ENCODE results near the gene EFCAB11.

EFCAB11 gene

DNA sequence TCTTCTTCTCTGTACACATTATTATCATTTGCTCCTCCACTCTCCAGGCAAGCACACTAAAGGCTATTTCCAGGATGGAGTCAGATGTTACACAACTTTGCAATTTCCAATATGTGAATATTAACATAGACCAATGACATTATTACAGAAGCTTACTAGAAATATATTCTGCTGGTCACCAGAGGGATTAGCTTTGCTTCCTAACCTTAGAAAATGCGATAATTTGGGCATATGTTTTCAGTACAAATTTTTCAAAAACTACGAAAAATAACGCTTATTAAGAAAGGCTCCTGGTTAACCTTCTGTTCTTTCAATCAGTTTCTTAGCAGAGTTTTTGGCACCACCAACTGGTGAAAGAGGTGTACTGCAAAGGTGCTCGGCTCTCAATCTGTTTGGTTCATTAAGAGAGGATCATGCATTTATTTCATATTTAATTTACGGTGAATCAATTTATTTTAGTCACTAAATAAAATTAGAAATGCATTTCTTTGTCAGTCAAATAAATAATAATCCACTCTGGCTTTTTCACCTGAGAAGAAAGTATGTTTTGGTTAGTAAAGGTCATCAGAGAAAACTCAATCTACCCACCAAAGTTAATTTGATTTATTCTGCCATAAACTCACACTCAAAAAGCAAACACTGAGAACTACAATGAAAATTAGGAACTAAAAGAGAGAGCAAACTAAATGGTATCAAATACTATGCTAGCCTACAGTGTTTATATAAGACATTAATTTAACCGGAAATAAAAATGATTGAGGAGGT lies 39.2 kb downstream of the EFCAB11 start:
- H3K4me3 ChIP-seq (ENCODE audit: low read depth, low read length) = no peak overlapping the region
- TF ChIP-seq, protein P1, sequence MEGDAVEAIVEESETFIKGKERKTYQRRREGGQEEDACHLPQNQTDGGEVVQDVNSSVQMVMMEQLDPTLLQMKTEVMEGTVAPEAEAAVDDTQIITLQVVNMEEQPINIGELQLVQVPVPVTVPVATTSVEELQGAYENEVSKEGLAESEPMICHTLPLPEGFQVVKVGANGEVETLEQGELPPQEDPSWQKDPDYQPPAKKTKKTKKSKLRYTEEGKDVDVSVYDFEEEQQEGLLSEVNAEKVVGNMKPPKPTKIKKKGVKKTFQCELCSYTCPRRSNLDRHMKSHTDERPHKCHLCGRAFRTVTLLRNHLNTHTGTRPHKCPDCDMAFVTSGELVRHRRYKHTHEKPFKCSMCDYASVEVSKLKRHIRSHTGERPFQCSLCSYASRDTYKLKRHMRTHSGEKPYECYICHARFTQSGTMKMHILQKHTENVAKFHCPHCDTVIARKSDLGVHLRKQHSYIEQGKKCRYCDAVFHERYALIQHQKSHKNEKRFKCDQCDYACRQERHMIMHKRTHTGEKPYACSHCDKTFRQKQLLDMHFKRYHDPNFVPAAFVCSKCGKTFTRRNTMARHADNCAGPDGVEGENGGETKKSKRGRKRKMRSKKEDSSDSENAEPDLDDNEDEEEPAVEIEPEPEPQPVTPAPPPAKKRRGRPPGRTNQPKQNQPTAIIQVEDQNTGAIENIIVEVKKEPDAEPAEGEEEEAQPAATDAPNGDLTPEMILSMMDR (IDR thresholded peaks at IDR 0.05; ENCODE audit: control insufficient read depth, extremely low read depth, insufficient read depth) = peak; percentile 79
- peak; percentile 33 for DNase-seq (ENCODE audit: low read depth)

DNA sequence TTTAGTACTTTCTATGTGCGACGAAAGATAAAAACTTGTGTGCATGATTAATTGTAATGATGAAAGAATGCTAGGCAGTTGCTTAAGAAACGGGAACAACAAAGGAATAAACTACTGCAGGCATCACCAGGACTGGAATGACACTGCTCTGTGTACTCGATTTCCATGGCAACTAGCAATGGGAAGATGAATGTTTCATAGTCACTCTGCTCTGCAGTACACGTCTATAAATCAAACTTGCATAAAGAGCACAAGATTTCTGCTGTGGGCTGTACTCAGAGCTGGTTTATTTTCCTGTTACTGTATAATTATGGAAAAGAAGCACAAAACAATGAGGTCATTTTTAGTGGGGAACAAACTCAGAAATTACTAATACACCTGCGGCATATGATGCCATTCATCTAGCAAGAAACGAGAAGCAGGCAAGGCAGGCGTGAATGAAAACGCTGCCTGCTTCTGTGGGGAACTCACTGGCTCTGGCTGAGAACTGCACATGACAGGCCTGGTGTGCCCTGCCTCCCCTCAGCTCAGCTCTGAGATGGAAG lies 41.8 kb downstream of the EFCAB11 start:
- TF ChIP-seq, protein P1 (IDR thresholded peaks at IDR 0.05; ENCODE audit: control insufficient read depth, extremely low read depth, insufficient read depth) = no peak
- no peak for DNase-seq (ENCODE audit: low read depth)
- no peak overlapping the region for H3K4me3 ChIP-seq (ENCODE audit: low read depth, low read length)

DNA sequence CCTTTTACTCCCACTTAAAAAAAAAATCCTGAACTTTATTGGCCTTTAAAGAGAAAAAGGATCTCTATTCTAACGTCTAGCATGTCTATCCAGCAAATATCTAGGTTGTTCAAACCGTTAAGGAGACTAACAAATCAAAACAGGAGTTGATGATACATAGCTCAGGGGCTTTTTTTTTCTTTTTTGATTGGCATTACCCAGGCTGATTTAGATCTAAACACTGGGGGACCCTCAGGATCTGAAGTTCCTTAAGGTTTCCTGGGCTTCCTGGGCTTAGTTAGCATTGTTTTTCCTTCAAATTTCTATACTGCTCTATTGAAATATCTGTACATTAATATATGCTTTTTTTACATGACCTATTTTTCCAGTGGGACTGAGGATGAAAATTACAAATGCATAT lies 42.3 kb downstream of the EFCAB11 start:
- H3K4me3 ChIP-seq (ENCODE audit: low read depth, low read length) = no peak overlapping the region
- DNase-seq (ENCODE audit: low read depth) = no peak
- TF ChIP-seq, protein P1 (IDR thresholded peaks at IDR 0.05; ENCODE audit: control insufficient read depth, extremely low read depth, insufficient read depth) = no peak

DNA sequence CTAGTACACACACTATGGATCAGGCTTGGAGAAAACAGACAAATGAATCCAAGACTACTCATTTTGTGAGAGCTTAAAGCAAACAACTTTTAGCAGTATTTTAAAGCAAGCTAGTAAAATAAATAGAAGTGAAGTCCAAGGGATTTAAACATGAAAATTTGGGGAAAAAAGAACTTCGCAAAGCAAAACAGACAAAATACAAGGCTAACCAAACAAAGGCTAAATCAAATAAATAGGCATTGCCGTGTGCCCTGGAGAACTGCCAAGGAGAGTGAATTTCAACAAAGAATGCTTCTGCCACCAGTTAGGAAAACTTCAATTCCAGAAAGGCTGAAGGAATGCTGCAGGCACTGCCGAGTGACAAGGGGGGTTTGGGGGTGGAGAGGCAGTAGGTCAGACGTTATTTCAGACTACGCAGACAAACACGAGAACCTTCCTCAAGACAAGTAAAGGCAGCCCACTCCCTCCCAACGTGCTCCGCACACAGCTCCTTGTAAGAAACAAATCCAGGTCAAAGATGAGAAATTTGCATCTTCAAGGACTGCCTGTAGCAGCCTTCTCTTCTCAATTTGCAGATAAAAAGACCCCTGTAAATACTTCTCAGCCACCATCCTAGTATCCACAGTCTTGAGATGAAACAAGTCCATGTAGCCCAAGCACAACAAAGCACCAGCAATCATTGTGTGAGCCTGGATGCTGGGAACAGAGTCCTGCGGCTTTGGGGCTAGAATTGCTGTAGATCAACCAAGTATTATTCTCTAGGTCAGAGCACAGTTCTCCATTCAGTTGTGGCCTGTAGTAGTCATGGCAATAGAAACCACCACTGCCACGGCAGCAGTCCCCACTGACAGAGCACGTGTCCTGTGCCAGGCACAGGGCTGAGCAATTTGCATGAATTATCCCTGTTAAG lies 43.3 kb downstream of the EFCAB11 start:
- DNase-seq (ENCODE audit: low read depth) = peak; percentile 48
- TF ChIP-seq, protein P1 (IDR thresholded peaks at IDR 0.05; ENCODE audit: control insufficient read depth, extremely low read depth, insufficient read depth) = no peak
- peak overlapping the region; percentile 33 for H3K4me3 ChIP-seq (ENCODE audit: low read depth, low read length)

DNA sequence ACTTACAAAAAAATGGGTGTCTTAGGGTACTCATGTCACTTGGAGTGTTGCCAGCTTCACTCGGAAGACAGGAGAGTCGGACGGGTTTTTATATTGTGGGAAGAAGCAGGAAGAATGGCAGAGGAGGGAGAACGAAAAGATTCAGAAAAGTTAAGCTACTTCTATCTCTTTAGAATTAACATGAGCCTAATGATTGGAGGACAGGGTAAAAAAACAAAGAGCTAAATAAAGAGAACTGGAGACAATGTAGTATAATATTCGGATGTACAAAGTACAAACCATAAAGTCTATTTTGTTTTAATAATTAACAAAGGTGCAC lies 43.9 kb downstream of the EFCAB11 start:
- DNase-seq (ENCODE audit: low read depth) = no peak
- TF ChIP-seq, protein P1 (IDR thresholded peaks at IDR 0.05; ENCODE audit: control insufficient read depth, extremely low read depth, insufficient read depth) = no peak
- H3K4me3 ChIP-seq (ENCODE audit: low read depth, low read length) = peak overlapping the region; percentile 33

DNA sequence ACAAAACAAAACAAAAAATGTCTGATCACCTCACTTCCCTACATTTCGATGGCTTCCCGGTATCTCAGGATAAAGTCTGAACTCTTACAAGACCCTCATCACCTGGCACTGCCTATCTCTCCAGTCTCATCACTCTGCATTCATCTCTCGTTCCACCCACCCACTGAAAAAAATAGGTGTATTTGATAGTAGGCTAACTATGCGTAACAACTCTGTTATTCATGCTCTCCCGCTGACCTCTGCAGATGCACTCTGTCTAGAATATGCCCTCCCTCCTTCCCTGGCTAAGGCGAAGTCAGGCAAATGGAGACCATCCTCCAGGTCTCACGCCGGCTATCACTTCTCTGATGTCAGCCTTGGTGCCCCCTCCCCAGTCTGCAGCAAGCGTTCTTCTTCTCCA lies 44.9 kb downstream of the EFCAB11 start:
- TF ChIP-seq, protein P1 (IDR thresholded peaks at IDR 0.05; ENCODE audit: control insufficient read depth, extremely low read depth, insufficient read depth) = no peak

More for the DNA sequence above, 44.9 kb downstream of the EFCAB11 start:
- H3K4me3 ChIP-seq (ENCODE audit: low read depth, low read length) = no peak overlapping the region
- DNase-seq (ENCODE audit: low read depth) = no peak
